Measurements from ENCODE around the gene IGSF8. TPM values are rescaled to one million over a fixed set of nuclear protein-coding genes. Genes with fewer than 3 reads are reported as not detected.

Gene IGSF8
- polyA plus RNA-seq, 1 donor from 2014 or later: 27.3 TPM

DNA sequence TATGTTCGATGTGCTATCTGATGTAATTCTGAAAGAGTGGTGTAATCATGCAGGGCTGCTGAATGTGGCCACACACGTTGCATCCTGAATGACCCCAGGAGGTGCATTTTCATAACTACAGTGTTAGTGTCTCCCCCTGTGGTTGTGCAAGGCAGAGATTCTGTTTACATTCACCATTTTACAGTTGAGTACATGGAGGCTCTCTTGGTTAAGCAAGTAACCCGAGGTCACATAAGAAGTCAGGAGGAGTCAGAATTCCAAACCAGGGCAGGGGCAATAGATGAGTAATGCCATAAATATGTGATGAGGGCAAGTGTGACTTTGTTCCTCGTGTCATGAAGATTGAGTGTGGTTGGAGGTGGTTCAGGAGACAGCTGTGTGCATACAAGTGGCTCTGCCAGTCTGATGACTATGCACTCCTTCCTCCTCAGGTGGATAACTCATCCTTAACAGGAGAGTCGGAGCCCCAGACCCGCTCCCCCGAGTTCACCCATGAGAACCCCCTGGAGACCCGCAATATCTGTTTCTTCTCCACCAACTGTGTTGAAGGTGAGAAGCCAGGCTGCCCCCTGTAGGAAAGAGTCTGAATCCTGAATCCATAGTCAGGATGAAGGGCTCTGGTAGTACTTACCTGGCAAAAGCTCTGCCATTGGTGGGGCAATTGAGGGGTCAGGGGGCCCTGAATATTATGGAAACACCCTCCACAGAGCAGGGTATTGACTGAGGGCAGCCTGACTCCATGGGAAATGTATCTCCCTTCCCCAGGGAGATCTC, 26.5 kb upstream of the IGSF8 start:
- H3K9ac ChIP-seq (ENCODE audit: low read length): no peak overlapping the region
- H3F3A ChIP-seq (ENCODE audit: insufficient read depth, low read length, poor library complexity, severe bottlenecking): no peaks in the 10 kb centered on the region
- no peaks in the 10 kb centered on the region for H3K36me3 ChIP-seq (ENCODE audit: insufficient read depth, low read length)
- no peaks in the 10 kb centered on the region for H4K20me1 ChIP-seq (ENCODE audit: insufficient read depth)
- H3K9me3 ChIP-seq (ENCODE audit: low read length): no peaks in the 10 kb centered on the region
- H3K9me2 ChIP-seq (ENCODE audit: insufficient read depth, low read length): no peaks in the 10 kb centered on the region
- no peak overlapping the region for H3K4me3 ChIP-seq (ENCODE audit: low read length)
- no peaks in the 10 kb centered on the region for H3K79me2 ChIP-seq (replicated peaks; ENCODE audit: insufficient read depth, low read length)
- no peak for TF ChIP-seq TAF1 (IDR thresholded peaks at IDR 0.05; ENCODE audit: low read depth)
- TF ChIP-seq MXI1 (conservative IDR thresholded peaks at IDR 0.05; ENCODE audit: poor library complexity, severe bottlenecking): no peak
- no peak for TF ChIP-seq EZH2 (IDR thresholded peaks at IDR 0.05; ENCODE audit: borderline replicate concordance, insufficient read depth, low read length, poor library complexity, severe bottlenecking)
- no peak for TF ChIP-seq EP300 (conservative IDR thresholded peaks at IDR 0.05; ENCODE audit: poor library complexity, severe bottlenecking)
- TF ChIP-seq, protein P1, sequence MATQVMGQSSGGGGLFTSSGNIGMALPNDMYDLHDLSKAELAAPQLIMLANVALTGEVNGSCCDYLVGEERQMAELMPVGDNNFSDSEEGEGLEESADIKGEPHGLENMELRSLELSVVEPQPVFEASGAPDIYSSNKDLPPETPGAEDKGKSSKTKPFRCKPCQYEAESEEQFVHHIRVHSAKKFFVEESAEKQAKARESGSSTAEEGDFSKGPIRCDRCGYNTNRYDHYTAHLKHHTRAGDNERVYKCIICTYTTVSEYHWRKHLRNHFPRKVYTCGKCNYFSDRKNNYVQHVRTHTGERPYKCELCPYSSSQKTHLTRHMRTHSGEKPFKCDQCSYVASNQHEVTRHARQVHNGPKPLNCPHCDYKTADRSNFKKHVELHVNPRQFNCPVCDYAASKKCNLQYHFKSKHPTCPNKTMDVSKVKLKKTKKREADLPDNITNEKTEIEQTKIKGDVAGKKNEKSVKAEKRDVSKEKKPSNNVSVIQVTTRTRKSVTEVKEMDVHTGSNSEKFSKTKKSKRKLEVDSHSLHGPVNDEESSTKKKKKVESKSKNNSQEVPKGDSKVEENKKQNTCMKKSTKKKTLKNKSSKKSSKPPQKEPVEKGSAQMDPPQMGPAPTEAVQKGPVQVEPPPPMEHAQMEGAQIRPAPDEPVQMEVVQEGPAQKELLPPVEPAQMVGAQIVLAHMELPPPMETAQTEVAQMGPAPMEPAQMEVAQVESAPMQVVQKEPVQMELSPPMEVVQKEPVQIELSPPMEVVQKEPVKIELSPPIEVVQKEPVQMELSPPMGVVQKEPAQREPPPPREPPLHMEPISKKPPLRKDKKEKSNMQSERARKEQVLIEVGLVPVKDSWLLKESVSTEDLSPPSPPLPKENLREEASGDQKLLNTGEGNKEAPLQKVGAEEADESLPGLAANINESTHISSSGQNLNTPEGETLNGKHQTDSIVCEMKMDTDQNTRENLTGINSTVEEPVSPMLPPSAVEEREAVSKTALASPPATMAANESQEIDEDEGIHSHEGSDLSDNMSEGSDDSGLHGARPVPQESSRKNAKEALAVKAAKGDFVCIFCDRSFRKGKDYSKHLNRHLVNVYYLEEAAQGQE (IDR thresholded peaks at IDR 0.05; ENCODE audit: borderline replicate concordance): no peak
- TF ChIP-seq, protein P2, sequence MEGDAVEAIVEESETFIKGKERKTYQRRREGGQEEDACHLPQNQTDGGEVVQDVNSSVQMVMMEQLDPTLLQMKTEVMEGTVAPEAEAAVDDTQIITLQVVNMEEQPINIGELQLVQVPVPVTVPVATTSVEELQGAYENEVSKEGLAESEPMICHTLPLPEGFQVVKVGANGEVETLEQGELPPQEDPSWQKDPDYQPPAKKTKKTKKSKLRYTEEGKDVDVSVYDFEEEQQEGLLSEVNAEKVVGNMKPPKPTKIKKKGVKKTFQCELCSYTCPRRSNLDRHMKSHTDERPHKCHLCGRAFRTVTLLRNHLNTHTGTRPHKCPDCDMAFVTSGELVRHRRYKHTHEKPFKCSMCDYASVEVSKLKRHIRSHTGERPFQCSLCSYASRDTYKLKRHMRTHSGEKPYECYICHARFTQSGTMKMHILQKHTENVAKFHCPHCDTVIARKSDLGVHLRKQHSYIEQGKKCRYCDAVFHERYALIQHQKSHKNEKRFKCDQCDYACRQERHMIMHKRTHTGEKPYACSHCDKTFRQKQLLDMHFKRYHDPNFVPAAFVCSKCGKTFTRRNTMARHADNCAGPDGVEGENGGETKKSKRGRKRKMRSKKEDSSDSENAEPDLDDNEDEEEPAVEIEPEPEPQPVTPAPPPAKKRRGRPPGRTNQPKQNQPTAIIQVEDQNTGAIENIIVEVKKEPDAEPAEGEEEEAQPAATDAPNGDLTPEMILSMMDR (IDR thresholded peaks at IDR 0.05; ENCODE audit: poor library complexity, severe bottlenecking): no peak
- H2AFZ ChIP-seq (ENCODE audit: low read depth, low read length): no peak overlapping the region
- no peak overlapping the region for H3K4me2 ChIP-seq (ENCODE audit: low read length)
- H3K27ac ChIP-seq (ENCODE audit: low read length): no peak overlapping the region
- H3K27me3 ChIP-seq (ENCODE audit: insufficient read depth, low read depth, low read length): no peaks in the 10 kb centered on the region

DNA sequence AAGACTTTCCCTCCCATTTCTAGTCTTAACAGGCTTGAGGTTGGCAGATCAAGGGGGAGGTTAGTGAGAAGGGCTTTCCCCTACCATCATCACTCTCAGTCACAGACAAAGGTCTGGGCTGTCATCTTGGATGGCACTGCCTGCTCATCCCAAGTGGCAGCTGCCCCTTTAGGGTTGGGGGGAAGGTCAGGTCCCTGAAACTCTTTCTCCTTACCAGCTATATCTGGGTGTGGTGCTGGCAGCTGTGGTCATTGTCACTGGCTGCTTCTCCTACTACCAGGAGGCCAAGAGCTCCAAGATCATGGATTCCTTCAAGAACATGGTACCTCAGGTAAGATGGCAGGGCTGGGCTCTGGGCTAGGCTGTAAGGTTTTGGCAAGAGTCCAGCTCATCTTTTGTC, 25.3 kb upstream of the IGSF8 start:
- Histone ChIP-seq H3F3A (ENCODE audit: insufficient read depth, low read length, poor library complexity, severe bottlenecking) (no peaks in the 10 kb centered on the region), H3K27ac (ENCODE audit: low read length) (no peak overlapping the region), H3K36me3 (ENCODE audit: insufficient read depth, low read length) (no peaks in the 10 kb centered on the region), H3K9me3 (ENCODE audit: low read length) (no peaks in the 10 kb centered on the region), H4K20me1 (ENCODE audit: insufficient read depth) (no peaks in the 10 kb centered on the region), H3K4me2 (ENCODE audit: low read length) (no peak overlapping the region), H2AFZ (ENCODE audit: low read depth, low read length) (no peak overlapping the region), H3K9ac (ENCODE audit: low read length) (no peak overlapping the region), H3K27me3 (ENCODE audit: insufficient read depth, low read depth, low read length) (no peaks in the 10 kb centered on the region), H3K4me3 (ENCODE audit: low read length) (no peak overlapping the region), H3K9me2 (ENCODE audit: insufficient read depth, low read length) (no peaks in the 10 kb centered on the region), H3K79me2 (replicated peaks; ENCODE audit: insufficient read depth, low read length) (no peaks in the 10 kb centered on the region)
- TF ChIP-seq TAF1 (IDR thresholded peaks at IDR 0.05; ENCODE audit: low read depth) (no peak), POLR2AphosphoS5 (IDR thresholded peaks at IDR 0.05) (no peak), SMC3 (conservative IDR thresholded peaks at IDR 0.05; ENCODE audit: poor library complexity) (no peak), EZH2 (IDR thresholded peaks at IDR 0.05; ENCODE audit: borderline replicate concordance, insufficient read depth, low read length, poor library complexity, severe bottlenecking) (no peak), EP300 (conservative IDR thresholded peaks at IDR 0.05; ENCODE audit: poor library complexity, severe bottlenecking) (no peak), MXI1 (conservative IDR thresholded peaks at IDR 0.05; ENCODE audit: poor library complexity, severe bottlenecking) (no peak), RAD21 (conservative IDR thresholded peaks at IDR 0.05) (no peak)
- TF ChIP-seq, protein P2 (IDR thresholded peaks at IDR 0.05; ENCODE audit: poor library complexity, severe bottlenecking): no peak
- TF ChIP-seq, protein P1 (IDR thresholded peaks at IDR 0.05; ENCODE audit: borderline replicate concordance): no peak
